ENCODE results near the gene ADAMTSL5. TPM values are rescaled to one million over a fixed set of nuclear protein-coding genes. Genes with fewer than 3 reads are reported as not detected.
A peak's percentile ranks its signal among the peaks of the same experiment; 100 is the strongest.

Gene ADAMTSL5
- total RNA-seq, 4 donors from 2014 or later: 17.4 to 54.8 (median 42.6) TPM

GRCh38 chr19:1466461-1467214, 46.2 kb downstream of the ADAMTSL5 start:
- Histone ChIP-seq H3K4me1 (peaks cover 0 to 61% (median 43%) of the 10 kb centered on the region in 4 donors), H3K9me3 (no peaks in the 10 kb centered on the region), H3K4me3 (no peak overlapping the region), H3K27me3 (peaks cover 2 to 53% of the 10 kb centered on the region in 2 donors), H3K27ac (no peak overlapping the region), H3K36me3 (peaks cover 0 to 25% (median 0%) of the 10 kb centered on the region in 3 donors)
- TF ChIP-seq EP300 (IDR thresholded peaks at IDR 0.05): no peak
- TF ChIP-seq POLR2A (IDR thresholded peaks at IDR 0.05): no peak
- TF ChIP-seq, protein P1, sequence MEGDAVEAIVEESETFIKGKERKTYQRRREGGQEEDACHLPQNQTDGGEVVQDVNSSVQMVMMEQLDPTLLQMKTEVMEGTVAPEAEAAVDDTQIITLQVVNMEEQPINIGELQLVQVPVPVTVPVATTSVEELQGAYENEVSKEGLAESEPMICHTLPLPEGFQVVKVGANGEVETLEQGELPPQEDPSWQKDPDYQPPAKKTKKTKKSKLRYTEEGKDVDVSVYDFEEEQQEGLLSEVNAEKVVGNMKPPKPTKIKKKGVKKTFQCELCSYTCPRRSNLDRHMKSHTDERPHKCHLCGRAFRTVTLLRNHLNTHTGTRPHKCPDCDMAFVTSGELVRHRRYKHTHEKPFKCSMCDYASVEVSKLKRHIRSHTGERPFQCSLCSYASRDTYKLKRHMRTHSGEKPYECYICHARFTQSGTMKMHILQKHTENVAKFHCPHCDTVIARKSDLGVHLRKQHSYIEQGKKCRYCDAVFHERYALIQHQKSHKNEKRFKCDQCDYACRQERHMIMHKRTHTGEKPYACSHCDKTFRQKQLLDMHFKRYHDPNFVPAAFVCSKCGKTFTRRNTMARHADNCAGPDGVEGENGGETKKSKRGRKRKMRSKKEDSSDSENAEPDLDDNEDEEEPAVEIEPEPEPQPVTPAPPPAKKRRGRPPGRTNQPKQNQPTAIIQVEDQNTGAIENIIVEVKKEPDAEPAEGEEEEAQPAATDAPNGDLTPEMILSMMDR (IDR thresholded peaks at IDR 0.05): no peak
- WGBS, 2 donors: 50 to 72% methylated on average over 8 to 9 of the region's 70 CpGs
- DNase-seq (ENCODE audit: low spot score in 2 of 2): no peak

GRCh38 chr19:1466018-1466460, 46.8 kb downstream of the ADAMTSL5 start:
- H3K36me3 ChIP-seq: peaks cover 0 to 31% (median 0%) of the 10 kb centered on the region in 3 donors
- no peaks in the 10 kb centered on the region for H3K9me3 ChIP-seq
- WGBS, 2 donors: 78% methylated on average over 12 of the region's 41 CpGs; no CpG with 5 or more reads in 1 of the 2 donors
- TF ChIP-seq, protein P1 (IDR thresholded peaks at IDR 0.05): no peak
- TF ChIP-seq EP300 (IDR thresholded peaks at IDR 0.05): no peak
- TF ChIP-seq POLR2A (IDR thresholded peaks at IDR 0.05): no peak
- peaks cover 0 to 55% (median 37%) of the 10 kb centered on the region in 4 donors for H3K4me1 ChIP-seq
- no peak for DNase-seq (ENCODE audit: low spot score in 2 of 2)
- no peak overlapping the region for H3K27ac ChIP-seq
- H3K27me3 ChIP-seq: peaks cover under 1 to 47% of the 10 kb centered on the region in 2 donors
- no peak overlapping the region for H3K4me3 ChIP-seq

- H3K36me3 ChIP-seq: peaks cover 0 to 37% (median 0%) of the 10 kb centered on the region in 3 donors
- H3K4me1 ChIP-seq: peaks cover 0 to 48% (median 31%) of the 10 kb centered on the region in 4 donors
- H3K4me3 ChIP-seq: no peak overlapping the region
- H3K9me3 ChIP-seq: no peaks in the 10 kb centered on the region
- TF ChIP-seq, protein P1 (IDR thresholded peaks at IDR 0.05): peak in 3 of 5 experiments; percentile 9 to 45 (median 15)
- no peak for TF ChIP-seq EP300 (IDR thresholded peaks at IDR 0.05)
- no peak for TF ChIP-seq POLR2A (IDR thresholded peaks at IDR 0.05)
- peaks cover 0 to 40% of the 10 kb centered on the region in 2 donors for H3K27me3 ChIP-seq
- whole genome bisulfite sequencing, 2 donors: 76 to 88% methylated on average over 41 to 49 of the region's 83 CpGs
- no peak overlapping the region for H3K27ac ChIP-seq
- DNase-seq (ENCODE audit: low spot score in 2 of 2): no peak
Observed at GRCh38 chr19:1465191-1466016, 47.4 kb downstream of the ADAMTSL5 start.

- Histone ChIP-seq H3K9me3 (no peaks in the 10 kb centered on the region), H3K27me3 (peaks cover 0 to 24% of the 10 kb centered on the region in 2 donors), H3K4me3 (no peak overlapping the region), H3K36me3 (peaks cover 0 to 45% (median 0%) of the 10 kb centered on the region in 3 donors), H3K4me1 (peaks cover 0 to 20% (median 4%) of the 10 kb centered on the region in 4 donors), H3K27ac (no peak overlapping the region)
- DNase-seq (ENCODE audit: low spot score in 2 of 2): no peak
- WGBS, 2 donors: 88 to 92% methylated on average over 11 to 24 of the region's 24 CpGs
- TF ChIP-seq EP300 (IDR thresholded peaks at IDR 0.05): no peak
- TF ChIP-seq, protein P1 (IDR thresholded peaks at IDR 0.05): no peak
- no peak for TF ChIP-seq POLR2A (IDR thresholded peaks at IDR 0.05)
Observed at GRCh38 chr19:1461862-1462261, 51.0 kb downstream of the ADAMTSL5 start.
